ENCODE measurements around the gene SLC12A7. TPM values are rescaled to one million over a fixed set of nuclear protein-coding genes. Genes with fewer than 3 reads are reported as not detected.

Gene SLC12A7
- total RNA-seq, 4 donors from 2014 or later = 10.6 to 32.2 (median 18.1) TPM

GRCh38 chr5:1060535-1060981 is 51.3 kb downstream of the SLC12A7 start:
- H3K4me3 ChIP-seq (ENCODE audit: low read depth, poor library complexity, severe bottlenecking) = no peak overlapping the region
- DNase-seq (ENCODE audit: low spot score in 2 of 2) = no peak
- TF ChIP-seq POLR2A (IDR thresholded peaks at IDR 0.05) = no peak
- TF ChIP-seq CTCF (IDR thresholded peaks at IDR 0.05) = no peak
- intact Hi-C loops (cut with DNase I; ENCODE audit: low total_unique reads) = no loop called here
- 82% methylated on average over 23 to 24 of the region's 24 CpGs for WGBS, 2 donors

DNA sequence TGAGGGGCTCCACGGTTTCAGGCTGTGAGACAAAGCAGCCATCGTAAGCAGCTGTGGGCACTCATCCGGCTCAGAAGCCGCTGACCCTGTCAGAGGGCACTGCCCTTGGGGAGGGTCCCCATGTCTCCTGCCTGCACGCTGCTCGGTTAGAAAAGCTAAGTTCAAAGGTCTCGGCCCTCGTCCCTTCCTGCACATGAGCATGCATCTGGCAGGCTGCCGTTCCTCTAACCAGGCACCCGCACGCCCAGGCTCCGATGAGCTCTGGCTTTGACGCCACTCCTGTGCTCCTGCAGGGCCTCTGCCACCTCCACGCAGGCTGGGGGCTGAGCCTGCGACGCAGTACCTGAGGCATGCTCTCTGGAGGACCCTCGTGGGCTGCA is 52.0 kb downstream of the SLC12A7 start:
- H3K4me3 ChIP-seq (ENCODE audit: low read depth, poor library complexity, severe bottlenecking) = no peak overlapping the region
- 87 to 92% methylated on average over 16 to 17 of the region's 17 CpGs for WGBS, 2 donors
- no peak for DNase-seq (ENCODE audit: low spot score in 2 of 2)
- no peak for TF ChIP-seq POLR2A (IDR thresholded peaks at IDR 0.05)
- no peak for TF ChIP-seq CTCF (IDR thresholded peaks at IDR 0.05)
- intact Hi-C loops (cut with DNase I; ENCODE audit: low total_unique reads) = no loop called here

DNA sequence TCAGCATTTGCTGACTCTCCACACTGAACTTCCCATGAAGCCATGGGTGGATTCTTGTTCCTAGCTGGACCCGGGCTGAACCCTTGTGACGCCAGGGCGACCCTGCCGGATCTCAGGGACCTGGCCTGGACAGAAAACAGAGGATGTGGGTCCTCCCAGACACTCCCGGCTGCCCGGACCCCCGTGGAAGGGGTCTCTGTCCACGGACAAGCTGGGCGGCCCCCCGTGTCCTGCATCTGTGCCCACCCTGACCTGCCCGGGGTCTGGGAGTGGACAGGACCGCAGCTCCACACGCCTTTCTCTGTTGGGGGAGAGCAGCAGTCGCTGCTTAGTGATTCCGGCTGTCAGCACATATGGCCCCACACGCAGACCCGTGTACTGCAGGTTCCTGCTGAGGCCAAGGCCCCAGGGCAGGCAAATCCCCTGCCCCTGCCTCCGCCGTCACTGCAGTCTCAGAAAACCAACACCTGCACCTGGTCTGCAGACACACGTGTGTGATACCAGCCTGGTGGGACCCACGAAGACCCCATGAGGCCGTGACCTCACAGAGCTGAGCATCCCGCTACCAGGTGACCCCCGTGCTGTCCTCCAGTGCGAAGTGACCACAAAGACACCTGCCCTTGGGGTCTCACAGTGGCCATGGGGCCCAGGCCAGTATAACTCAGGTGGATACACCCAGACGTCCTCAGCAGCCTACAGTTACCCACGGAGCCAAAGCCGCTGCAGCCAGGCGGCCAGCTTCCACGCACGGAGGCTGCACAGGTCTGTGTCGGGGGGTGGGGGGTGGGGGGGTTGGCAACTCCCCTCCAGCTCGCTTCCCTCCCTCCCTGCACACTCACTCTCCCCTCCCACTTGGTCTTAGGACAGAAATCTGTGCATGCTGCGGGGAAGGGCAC is 52.6 kb downstream of the SLC12A7 start:
- H3K4me3 ChIP-seq (ENCODE audit: low read depth, poor library complexity, severe bottlenecking) = no peak overlapping the region
- 93% methylated on average over 30 to 34 of the region's 34 CpGs for WGBS, 2 donors
- intact Hi-C loops (cut with DNase I; ENCODE audit: low total_unique reads) = no loop called here
- no peak for DNase-seq (ENCODE audit: low spot score in 2 of 2)
- TF ChIP-seq POLR2A (IDR thresholded peaks at IDR 0.05) (no peak), CTCF (IDR thresholded peaks at IDR 0.05) (no peak)

- 91 to 96% methylated on average over 36 of the region's 36 CpGs for WGBS, 2 donors
- H3K4me3 ChIP-seq (ENCODE audit: low read depth, poor library complexity, severe bottlenecking) = no peak overlapping the region
- no peak for DNase-seq (ENCODE audit: low spot score in 2 of 2)
- intact Hi-C loops (cut with DNase I; ENCODE audit: low total_unique reads) = no loop called here
- TF ChIP-seq CTCF (IDR thresholded peaks at IDR 0.05) = no peak
- no peak for TF ChIP-seq POLR2A (IDR thresholded peaks at IDR 0.05)
These were observed 53.5 kb downstream of the SLC12A7 start for GRCh38 chr5:1058083-1058945.

DNA sequence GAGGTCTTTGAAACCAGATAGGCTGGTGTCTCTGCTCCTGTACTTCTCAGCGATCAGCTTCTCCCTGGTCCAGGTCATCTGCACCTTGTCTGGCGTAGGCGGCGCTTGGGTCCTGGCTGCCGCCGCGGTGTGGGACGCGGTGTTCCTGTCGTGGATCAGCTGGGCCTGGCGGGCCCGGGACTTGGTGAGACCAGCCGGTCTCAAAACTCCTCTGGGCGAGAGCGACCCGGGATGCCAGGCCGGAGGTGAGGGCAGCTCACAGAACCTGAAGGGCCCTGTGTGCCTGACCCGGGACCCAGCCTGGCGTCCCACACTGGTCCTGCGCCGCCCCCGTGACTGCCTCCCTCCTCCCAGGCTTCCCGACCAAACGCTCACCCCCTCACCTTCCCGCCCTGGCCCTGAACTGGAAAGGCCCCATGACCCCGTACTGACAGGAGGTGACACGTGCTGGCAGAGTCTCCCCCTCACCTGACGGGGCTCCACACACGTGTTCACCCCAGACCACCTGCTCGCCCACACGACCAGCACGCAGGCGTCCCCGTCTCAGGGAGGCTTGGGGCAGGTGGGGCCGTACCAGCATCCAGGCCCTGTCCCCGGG is 54.3 kb downstream of the SLC12A7 start:
- intact Hi-C loops (cut with DNase I; ENCODE audit: low total_unique reads) = no loop called here
- DNase-seq (ENCODE audit: low spot score in 2 of 2) = no peak
- TF ChIP-seq POLR2A (IDR thresholded peaks at IDR 0.05) (no peak), CTCF (IDR thresholded peaks at IDR 0.05) (no peak)
- 85 to 87% methylated on average over 35 to 36 of the region's 36 CpGs for WGBS, 2 donors
- H3K4me3 ChIP-seq (ENCODE audit: low read depth, poor library complexity, severe bottlenecking) = no peak overlapping the region
